Bronchial epithelial cell (primary cell): ENCODE data around the gene SLC7A9. TPM values are rescaled to one million over a fixed set of nuclear protein-coding genes. Genes with fewer than 3 reads are reported as not detected.
A peak's percentile ranks its signal among the peaks of the same experiment; 100 is the strongest.

Experiments
- DNase-seq: peaks from one replicate; pipeline ENCODE4 v3.0.0-alpha.2; 2010; ENCODE audit warnings: low read depth
- FAIRE-seq: peaks from 2 replicates; lab custom pipeline; 2011; peaks lifted over from hg19 to GRCh38; lab: Jason Lieb, UNC
- H3K27me3 ChIP-seq: 2 replicates; pipeline ENCODE4 v1.5.1; 2011; ENCODE audit warnings: low read length; ENCODE audit not compliant: control insufficient read depth, insufficient read depth
- H3K36me3 ChIP-seq: 2 replicates; pipeline ENCODE4 v1.5.1; 2011; ENCODE audit warnings: low read length; ENCODE audit not compliant: control insufficient read depth, insufficient read depth
- H3K4me3 ChIP-seq: 2 replicates; pipeline ENCODE4 v1.5.1; 2011; ENCODE audit warnings: mild to moderate bottlenecking, low read depth, low read length, control low read depth
- total RNA-seq: library from RNA; depleted of rRNA; stranded (reverse); fragments of >200 nt; gene quantifications from 2 replicates; pipeline ENCODE4 v1.2.1, GENCODE V29; 2014
- TF ChIP-seq, protein P1 (sequence below): IDR thresholded peaks from 2 replicates; pipeline ENCODE4 v1.5.1; 2011; ENCODE audit warnings: mild to moderate bottlenecking, moderate library complexity, low read length, control low read depth, inconsistent platforms; ENCODE audit not compliant: insufficient read depth, severe bottlenecking

Gene SLC7A9
- total RNA-seq, 1 donor from 2014 or later, result under 0.01 TPM

DNA sequence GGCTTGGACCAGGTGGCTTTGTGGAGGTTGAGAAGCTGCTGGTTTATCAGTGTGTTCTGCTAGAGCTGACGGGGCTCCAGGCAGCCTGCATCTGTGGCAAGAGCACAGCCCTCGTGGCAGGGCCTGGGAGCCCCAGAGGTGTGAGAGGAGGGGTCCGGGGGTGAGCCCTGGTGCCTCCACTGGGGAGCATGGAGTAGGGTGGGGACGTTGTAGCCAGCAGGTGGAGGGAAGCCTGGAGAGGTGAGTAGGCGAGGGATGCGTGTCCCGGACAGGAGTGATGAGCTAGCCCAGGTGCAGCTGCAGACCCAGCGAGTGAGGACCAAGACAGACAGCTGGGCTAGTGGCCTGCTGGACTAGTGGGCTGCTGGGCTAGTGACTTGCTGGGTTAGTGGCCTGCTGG, 51.0 kb downstream of the SLC7A9 start:
- H3K36me3 ChIP-seq, result no peaks in the 10 kb centered on the region
- no peaks in the 10 kb centered on the region for H3K27me3 ChIP-seq
- H3K4me3 ChIP-seq, result no peak overlapping the region
- FAIRE-seq (peak; percentile 23), DNase-seq (no peak)
- TF ChIP-seq, protein P1, sequence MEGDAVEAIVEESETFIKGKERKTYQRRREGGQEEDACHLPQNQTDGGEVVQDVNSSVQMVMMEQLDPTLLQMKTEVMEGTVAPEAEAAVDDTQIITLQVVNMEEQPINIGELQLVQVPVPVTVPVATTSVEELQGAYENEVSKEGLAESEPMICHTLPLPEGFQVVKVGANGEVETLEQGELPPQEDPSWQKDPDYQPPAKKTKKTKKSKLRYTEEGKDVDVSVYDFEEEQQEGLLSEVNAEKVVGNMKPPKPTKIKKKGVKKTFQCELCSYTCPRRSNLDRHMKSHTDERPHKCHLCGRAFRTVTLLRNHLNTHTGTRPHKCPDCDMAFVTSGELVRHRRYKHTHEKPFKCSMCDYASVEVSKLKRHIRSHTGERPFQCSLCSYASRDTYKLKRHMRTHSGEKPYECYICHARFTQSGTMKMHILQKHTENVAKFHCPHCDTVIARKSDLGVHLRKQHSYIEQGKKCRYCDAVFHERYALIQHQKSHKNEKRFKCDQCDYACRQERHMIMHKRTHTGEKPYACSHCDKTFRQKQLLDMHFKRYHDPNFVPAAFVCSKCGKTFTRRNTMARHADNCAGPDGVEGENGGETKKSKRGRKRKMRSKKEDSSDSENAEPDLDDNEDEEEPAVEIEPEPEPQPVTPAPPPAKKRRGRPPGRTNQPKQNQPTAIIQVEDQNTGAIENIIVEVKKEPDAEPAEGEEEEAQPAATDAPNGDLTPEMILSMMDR, result no peak

DNA sequence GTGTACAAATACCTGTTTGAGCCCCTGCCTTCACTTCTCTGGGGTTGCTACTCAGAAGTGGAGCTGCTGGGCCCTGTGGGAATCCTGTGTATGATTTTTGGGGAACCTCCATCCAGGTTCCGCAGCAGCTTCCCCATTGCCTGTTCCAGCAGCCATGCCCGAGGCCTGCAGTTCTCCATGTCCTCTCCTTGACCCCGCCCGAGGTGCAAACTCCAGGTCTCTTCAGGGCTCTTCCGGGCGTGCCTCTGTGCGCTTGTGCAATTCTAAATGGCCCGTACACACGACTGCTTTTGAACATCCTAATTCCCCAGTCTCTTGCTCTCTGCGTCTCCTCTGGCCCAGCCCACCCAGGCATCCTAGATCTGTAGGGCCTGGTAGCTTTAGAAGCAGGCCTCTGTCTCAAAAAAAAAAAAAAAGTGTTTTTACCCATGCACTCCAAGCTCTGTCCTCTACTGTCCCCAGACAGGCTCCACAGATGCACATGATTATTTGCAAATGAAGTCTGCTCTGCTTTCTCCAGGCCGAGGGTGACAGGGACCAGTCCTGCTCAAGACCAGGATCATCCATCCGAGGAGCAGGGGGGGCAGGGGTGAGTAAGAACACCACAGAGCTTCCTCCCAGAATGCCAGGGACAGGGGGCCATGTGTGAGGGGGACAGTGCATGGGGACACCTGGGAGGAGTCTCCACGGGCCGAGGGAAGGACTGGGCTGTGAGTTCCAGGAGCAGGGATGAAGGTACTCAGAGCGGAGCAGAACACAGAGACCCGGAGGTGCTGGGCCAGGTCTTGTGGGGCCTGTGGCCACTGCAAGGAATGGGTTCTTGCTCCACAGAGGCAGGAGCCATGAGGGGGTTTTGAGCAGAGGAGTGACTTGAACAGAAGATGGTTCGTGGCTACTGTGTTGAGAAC, 51.7 kb downstream of the SLC7A9 start:
- H3K36me3 ChIP-seq, result no peaks in the 10 kb centered on the region
- TF ChIP-seq, protein P1, result no peak

DNA sequence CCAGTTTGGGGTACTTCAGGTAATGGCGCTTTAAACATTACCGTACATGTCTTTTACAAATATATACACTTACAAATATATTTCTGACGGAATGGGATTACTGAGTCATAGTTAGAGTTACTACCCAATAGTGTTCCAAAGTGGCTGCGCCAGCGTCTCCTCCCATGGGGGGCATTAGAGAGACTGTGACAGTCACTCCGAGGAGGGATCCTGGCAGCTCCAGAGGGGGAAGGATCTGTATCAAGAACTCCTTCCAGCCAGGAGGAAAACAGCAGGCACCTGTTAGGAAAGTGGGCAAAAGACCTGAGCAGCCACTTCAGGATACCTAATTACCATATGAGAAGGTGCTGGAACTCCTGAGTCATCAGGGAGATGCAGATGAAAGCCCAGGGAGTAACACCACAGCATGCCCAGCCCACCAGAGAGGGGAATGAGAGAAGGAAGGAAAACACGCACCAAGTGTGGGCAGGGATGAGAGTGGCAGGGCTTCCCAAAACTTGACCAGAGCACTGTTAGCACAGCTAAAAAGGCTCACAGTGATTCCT, 52.9 kb downstream of the SLC7A9 start:
- TF ChIP-seq, protein P1, result no peak
- no peak overlapping the region for H3K4me3 ChIP-seq
- H3K36me3 ChIP-seq, result no peaks in the 10 kb centered on the region
- DNase-seq, result no peak
- H3K27me3 ChIP-seq, result no peaks in the 10 kb centered on the region
- no peak for FAIRE-seq

More for the DNA sequence above, 51.7 kb downstream of the SLC7A9 start:
- FAIRE-seq (no peak), DNase-seq (no peak)
- no peak overlapping the region for H3K4me3 ChIP-seq
- H3K27me3 ChIP-seq, result no peaks in the 10 kb centered on the region

DNA sequence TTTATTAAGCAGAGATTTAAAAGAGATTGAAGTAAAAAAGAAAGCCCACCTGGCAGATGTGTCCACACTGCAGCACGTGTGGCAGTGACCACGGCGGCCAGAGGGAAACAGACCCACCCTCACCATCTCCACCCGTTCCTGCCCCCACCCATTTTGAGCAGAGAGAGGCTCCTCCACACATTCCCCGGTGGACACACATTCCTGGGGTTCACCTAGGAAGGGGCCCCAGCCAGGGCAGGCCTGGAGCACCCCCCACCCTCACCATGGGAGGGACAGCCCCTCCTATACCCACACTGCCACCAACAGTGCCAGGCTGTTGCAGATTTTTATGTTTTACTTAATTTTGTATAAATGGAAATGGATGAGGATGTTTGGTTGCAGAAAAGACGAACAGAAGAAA, 54.9 kb downstream of the SLC7A9 start:
- H3K36me3 ChIP-seq, result no peaks in the 10 kb centered on the region
- H3K4me3 ChIP-seq, result no peak overlapping the region
- TF ChIP-seq, protein P1, result no peak
- DNase-seq (no peak), FAIRE-seq (no peak)
- no peaks in the 10 kb centered on the region for H3K27me3 ChIP-seq

DNA sequence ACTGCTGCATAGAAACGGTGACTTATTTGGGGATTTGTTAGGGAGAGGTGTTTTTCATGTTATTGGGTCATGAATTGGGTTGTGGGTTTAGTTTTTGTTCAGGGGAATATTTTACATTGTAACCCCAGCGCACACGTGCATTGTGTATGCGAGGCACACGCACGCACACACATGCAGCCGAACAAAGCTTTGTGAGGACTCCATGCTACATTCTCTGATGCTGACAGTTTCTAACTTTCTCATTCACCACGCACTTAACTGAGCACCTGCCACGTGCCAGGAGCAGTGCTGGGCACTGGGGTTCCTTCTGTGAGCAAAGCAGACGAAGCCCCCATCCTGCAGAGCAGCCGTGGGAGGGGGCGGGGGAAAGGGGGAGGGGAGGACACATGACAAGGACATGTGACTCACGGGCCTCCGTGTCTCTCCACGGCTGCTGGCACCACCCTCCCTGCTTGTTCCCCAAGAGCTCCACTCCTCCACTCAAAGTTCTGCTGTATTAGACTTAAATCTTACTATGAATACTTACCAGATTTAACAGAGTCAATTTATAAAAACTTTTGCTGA, 55.6 kb downstream of the SLC7A9 start:
- no peak for FAIRE-seq
- TF ChIP-seq, protein P1, result no peak

More for the DNA sequence above, 55.6 kb downstream of the SLC7A9 start:
- Histone ChIP-seq H3K36me3 (no peaks in the 10 kb centered on the region), H3K4me3 (no peak overlapping the region), H3K27me3 (no peaks in the 10 kb centered on the region)
- DNase-seq, result no peak
